Hematopoietic multipotent progenitor cell treated with erythropoietin and hydrocortisone succinate and interleukin-3 and kit ligand, for 15 days (in vitro differentiated cells): Measurements from ENCODE around the gene IDUA.

ENCODE experiments used
- DNase-seq: peaks from one replicate; pipeline ENCODE4 v3.0.0-alpha.2; 2015; ENCODE audit warnings: low spot score

IDUA gene

DNA sequence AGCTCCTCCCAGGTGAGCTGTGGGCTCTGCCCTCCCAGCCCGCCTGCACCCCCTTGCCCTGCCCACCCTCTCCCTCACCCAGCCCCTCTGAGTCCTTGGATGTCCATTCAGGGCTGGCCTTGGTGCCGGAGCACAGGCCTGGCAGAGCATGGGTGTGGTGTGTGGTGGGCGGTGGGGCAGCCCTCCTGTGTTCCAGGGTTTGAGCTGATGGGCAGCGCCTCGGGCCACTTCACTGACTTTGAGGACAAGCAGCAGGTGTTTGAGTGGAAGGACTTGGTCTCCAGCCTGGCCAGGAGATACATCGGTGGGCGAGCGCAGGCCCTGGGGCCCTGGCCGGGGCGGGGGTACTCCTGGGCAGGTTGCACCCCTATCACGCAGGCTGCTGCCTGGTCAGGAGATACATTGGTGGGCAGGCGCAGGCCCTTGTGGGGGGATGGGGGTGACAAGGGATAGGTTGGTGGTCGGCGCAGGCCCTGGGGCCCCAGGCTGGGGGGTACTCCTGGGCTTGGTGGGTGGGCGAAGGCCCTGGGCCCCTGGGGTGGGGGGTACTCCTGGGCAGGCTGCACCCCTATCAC is 13.9 kb downstream of the IDUA start:
- no peak for DNase-seq

DNA sequence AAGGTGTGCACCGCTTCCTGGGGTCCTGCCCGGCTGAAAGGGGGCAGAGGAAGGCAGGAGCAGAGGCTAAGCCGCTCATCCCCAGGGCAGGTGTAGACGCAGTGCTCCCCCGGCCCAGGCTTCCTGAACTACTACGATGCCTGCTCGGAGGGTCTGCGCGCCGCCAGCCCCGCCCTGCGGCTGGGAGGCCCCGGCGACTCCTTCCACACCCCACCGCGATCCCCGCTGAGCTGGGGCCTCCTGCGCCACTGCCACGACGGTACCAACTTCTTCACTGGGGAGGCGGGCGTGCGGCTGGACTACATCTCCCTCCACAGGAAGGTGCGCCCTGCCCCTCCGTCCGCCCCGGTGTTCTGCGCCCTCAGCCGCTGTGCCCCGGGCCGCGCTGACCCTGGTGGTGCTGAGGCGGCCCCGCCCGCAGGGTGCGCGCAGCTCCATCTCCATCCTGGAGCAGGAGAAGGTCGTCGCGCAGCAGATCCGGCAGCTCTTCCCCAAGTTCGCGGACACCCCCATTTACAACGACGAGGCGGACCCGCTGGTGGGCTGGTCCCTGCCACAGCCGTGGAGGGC is 14.8 kb downstream of the IDUA start:
- DNase-seq: no peak

DNA sequence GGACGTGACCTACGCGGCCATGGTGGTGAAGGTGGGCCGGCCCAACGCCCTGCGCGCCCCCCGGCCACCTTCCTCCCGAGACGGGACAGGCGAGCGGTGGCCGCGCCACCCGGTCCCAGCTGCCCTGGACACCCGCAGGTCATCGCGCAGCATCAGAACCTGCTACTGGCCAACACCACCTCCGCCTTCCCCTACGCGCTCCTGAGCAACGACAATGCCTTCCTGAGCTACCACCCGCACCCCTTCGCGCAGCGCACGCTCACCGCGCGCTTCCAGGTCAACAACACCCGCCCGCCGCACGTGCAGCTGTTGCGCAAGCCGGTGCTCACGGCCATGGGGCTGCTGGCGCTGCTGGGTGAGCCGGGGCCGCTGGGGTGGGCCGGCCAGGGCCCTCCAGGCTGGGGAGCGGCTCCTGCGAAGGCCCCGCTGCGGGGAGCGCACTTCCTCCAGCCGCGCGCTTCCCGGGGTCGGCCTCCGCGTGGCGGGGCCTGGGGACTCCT is 15.3 kb downstream of the IDUA start:
- DNase-seq: no peak

DNA sequence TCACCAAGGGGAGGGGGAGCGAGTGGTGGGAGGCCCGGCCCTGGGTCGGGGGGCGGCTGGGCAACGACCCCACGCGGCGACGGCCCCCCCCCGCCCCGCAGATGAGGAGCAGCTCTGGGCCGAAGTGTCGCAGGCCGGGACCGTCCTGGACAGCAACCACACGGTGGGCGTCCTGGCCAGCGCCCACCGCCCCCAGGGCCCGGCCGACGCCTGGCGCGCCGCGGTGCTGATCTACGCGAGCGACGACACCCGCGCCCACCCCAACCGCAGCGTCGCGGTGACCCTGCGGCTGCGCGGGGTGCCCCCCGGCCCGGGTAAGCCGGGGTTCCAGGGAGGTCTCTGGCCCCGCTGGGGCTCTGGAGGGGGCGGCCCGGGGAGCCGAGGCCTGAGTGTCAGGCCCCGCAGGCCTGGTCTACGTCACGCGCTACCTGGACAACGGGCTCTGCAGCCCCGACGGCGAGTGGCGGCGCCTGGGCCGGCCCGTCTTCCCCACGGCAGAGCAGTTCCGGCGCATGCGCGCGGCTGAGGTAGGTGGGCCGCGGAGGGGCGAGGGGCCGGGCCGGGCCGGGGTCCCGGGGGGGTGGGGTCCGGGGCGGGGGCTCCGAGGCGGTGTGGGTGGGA is 15.9 kb downstream of the IDUA start:
- no peak for DNase-seq

DNA sequence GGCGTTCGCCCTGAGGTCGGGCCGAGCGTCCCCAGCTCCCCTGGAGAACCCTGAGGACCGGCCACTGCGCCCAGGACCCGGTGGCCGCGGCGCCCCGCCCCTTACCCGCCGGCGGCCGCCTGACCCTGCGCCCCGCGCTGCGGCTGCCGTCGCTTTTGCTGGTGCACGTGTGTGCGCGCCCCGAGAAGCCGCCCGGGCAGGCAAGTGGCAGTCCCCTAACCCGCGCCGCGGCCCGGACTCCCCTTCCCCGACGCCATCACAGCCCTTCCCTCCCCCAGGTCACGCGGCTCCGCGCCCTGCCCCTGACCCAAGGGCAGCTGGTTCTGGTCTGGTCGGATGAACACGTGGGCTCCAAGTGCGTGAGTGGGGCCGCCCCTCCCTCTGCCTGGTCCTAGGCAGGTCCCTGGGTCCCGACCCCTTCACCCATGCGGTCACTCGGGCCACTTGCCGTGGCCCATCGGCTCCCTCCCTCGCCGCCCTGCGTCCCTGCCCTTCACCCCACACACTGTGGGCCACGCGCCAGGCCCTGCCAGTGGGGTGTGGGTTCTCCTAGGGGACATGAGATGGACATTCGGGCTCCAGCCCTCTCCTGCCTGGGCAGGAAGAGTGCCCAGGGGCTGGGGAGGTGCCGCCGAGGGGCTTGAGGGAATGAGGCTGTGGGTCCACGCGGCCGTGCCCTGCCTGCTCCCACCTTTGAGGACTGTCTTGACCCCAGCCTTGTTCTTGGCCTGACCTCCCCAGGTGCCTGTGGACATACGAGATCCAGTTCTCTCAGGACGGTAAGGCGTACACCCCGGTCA is 16.6 kb downstream of the IDUA start:
- DNase-seq: no peak

DNA sequence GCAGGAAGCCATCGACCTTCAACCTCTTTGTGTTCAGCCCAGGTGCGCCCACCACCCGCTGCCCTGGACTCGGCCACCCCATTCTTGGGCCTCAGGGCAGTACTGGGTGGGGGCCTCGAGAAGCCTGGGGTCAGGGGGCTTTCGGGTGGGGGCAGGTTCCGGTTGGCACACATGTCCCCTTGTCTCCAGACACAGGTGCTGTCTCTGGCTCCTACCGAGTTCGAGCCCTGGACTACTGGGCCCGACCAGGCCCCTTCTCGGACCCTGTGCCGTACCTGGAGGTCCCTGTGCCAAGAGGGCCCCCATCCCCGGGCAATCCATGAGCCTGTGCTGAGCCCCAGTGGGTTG is 17.2 kb downstream of the IDUA start:
- DNase-seq: no peak

DNA sequence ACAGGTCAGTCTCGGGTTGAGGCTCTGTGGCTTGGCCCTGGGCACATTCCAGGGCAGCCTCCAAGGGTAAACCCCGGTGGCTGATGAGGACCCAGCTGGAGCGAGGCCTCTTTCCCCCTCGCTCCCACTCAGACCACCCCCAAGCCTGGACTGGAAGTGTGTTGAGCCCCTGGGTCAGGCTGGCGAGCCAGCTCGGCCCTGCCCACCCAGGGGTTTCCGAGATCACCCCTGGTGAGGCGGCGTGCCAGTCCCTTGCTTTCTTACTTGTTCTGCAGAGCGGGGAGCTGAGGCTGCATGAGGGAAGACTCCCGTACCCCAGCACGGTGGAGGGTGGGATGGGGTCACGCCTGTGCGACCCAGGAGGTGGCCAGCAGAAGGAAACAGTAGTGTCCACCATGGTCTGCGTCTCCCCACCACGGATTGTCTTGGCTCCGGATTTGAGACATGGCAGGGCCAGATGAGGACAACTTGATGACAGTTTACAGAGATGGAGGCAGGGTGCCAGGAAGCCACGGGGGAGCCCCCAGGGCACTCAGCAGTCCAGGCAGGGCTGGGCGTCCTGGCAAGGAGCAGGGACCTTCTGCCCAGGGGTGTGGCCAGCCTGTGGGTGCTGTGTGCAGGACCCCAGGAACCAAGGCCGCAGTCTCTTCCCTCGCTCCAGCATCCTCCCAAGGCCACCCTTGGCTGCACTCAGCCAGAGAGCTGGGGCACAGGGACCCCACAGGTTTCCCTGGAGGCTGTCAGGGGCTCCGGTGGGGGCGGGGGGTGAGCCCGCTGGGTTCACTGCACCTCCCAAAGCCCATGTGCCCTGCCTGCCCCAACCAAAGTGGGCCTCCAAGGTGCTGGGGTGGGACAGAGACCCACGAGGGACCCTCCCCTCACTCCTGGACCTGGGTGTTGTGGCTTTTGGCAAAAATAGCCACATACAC is 18.0 kb downstream of the IDUA start:
- no peak for DNase-seq

DNA sequence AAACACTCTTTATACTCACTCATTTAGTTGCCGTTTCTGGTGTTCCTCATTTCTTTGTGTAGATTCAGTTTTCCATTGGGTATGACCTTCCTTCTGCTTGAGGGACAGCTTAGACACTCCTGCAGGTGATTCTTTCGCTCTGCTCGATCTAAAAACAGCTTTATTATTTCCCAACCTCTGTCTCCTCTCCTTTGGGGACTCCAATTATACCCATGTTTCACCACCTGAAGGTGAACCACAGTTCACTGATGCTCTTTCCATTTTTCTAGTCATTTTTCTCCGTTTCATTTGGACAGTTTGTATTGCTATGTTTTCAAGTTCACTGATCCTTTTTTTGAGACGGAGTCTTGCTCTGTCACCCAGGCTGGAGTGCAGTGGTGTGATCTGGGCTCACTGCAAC is 20.0 kb downstream of the IDUA start:
- no peak for DNase-seq

DNA sequence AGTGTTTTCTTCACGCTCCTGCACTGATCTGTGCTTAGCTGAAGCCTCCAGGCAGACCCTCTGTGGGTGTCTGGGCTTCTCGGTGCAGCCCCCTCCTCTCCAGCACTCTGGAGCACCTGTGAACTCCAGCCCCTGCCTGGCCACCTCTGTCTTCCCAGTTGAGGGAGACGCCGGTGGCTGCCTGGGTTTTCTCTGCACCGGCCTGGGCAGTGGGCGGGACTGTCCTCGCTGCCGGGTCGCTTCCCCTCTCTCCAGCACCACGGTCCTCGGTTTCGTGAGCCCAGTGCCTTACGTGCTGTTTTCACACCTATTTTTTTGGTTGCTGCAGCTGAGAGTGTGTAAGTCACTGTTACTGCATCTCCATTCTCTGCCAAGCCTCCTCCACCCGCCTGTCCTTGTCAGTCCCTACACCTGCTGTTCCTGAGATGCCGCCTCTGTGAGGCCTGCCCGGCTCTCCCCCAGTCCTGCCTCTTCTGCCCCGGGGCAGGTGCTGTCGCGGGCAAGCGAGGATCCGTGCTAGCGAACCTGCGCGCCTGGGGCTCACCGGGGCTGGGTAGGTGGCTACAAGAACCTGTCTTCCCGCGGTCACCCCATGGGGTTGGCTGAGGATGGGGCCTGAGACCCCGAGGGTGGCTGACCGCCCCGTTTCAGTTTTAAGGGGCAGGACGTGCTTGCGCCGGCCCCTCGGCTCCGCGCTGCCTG is 22.1 kb downstream of the IDUA start:
- DNase-seq: no peak

DNA sequence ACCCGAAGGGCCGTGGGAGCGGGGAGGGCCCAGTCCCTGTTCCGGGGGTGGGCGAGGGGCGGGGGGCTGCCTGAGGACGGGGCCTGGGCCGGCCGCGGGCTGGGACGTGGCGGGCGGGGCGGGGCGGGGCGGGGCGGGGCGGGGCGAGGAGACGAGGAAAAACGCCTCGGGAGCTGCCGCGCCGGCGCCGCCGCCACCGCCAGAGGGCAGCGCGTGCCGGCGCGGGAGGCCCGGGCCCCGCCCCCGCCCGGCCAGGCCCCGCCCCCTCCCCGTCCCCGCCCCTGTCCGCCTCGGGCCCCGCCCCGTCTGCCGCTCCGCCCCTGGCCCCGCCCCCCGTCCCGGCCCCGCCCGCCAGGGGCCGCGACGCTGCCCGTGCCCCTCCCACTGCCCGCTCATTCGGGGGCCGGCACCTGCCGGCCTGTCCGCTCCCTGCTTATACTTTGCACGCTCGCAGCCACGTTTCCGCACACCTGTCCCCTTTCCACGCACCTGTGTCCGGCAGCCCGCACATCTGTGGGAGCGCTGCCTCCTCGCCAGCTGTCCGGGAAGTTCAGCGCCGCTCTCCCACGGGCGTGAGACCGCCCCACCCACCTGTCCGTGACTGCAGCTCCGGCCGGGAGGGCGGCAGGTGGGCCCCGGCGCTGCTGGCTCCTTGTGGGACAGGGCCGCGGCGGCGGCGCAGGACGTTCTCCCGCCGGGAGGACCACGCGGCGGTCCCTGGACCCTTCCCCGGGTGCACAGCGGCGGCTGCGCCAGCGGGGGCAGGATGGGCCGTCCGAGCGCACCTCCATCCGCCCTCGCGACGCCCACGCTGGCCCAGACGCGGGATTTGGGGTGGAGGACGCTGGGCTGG is 22.9 kb downstream of the IDUA start:
- DNase-seq: peak; percentile 70

DNA sequence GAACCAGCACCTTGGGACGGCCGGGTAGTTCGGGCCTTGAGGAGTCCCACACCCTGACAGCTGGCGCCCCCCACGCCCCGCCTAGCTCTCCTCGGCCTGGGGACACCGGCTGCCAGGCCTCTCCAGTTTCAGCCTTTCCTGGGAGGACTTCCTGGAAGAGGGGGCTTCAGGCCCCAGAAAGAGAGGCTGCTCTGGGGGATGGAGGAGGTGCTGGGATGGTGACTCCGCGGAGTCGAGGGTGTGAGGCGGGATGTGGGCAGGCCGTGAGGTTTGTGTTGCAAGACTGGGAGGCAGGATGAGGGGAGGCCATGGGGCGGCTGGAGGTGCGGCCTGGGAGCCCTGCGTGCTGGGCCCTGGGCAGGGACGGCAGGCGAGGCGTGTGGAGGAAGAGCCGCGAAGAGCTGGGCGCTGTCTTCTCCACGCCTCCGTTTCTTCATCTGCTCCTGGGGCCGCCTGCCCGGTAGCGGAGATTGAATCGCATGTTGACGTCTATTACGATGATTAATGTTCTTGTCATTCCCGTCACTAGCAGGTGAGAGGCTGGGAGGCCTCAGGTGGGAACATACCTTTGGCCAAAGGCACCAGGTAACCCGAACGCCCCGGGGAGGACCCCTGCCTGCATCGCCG is 23.7 kb downstream of the IDUA start:
- DNase-seq: peak; percentile 36

DNA sequence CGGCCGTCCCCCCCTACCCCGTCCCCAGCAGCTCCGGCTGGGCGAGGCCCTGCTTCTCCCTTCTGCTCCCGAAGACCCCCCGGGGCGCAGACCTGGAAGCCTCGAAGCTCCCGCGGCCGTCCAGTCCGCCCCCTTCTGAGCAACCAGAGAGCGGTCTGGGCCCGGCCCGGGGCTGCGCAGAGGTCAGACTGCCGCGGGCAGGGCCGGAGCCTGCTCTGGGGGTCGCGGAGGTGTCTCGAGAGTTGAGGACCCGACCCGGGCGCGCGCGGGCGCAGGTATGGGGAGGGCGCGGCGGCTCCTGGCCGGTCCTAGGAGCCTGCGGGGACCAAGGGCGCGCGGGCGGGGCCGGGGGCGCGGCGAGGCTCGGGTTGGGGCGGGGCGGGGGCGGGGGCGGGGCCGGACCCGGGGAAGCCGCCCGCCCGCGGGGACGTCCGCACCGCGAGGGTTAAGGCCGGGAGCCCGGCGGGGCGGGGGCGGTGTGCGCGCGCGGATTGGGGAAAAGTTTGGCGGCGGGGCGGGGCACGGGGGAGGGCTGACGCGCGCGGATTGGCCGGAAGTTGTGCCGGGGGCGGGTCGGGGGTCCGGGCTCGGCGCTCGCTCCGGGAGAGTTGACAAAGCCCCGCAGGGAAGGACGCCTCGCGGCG is 24.3 kb downstream of the IDUA start, which contains the start of gene FGFRL1:
Gene FGFRL1 (plus strand): TSS at position 605 of the 644 bp plus-strand sequence. CDS start 860 bp downstream, outside the sequence.
- DNase-seq: peak; percentile 83

DNA sequence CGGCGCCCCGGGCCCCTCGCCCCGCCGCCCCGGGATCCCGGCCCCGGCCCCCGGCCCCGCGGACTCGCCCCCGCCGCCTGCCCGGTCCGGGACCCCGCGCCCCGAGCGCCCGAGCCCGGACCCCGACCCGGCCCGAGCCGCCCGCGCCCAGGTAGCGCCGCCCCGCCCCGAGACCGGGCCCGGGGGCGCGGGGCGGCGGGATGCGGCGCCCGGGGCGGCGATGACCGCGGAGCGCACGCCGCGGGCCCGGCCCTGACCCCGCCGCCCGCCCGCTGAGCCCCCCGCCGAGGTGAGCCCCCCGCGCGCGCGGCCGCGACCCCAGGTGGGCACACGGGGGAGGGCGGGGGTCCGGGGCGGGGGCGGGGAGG is 24.8 kb downstream of the IDUA start:
- DNase-seq: no peak

DNA sequence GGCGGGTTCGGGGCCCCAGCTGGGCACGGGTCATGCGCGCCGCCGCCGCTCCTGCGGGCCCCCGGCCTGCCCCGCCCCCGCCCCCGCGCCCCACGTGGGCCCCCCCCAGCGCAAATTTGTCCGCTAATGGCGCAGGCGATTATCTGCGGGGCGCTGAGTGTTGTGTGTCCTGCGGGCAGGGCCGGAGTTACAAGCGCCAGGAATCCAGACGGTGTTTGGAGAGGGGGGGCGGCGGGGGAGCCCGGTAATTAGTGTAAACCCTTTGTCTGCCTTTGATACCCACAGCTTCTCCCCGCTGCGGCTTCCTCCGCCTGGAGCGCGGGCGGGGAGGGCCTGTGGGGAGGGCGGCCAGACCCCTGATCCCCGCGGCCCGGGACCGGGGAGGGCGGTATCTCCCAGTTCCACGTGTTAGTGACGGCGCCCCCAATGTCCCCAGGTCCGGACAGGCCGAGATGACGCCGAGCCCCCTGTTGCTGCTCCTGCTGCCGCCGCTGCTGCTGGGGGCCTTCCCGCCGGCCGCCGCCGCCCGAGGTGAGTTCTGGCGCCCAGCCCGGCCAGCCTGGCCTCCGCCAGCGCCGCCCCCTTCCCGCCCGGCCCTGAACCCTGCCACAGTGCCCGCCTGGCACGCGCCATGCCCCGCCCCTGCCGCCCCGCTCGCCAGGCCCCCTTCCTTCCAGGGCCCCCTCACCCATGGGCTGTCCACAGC is 25.3 kb downstream of the IDUA start:
- peak; percentile 44 for DNase-seq

DNA sequence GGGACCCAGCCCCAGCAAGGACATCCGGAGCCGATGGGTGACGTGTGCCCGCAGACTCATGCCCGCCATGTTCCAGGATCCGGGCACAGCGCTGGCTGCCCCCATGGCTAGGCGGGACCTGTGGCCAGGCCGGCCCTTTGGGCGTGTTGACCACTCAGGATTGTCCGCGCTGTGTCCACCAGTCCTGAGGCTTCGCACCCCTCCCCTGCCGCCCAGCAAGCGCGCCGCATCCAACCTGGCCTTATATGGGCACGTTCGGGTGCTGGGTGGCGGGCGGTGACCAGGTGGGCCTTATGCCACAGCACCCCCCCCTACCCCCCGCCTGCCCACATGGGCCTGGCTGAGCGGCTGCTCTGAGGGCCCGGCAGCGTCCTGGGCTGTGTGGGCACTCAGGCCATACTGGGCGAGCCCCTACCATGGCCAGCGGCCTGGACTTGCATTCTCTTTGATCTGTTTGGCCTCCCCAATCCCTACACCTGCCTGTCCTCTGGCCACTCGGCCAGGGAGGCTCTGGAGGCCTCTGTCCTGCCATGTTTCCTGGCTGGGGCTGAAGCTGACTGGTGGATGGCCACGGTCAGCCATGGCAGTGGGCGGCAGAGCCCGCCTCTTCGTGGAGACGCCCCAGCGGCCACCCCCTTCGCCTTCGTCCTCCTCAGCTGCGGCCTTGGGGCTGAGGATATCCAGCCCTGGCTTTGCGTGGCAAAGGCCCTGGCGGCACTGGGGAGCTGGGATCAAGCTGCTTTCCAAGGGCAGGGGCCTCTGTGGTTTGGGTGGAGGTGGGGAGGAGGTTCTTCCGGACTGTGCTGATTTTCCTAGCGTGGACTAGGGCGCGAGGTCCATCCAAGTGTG is 26.6 kb downstream of the IDUA start:
- DNase-seq: no peak

DNA sequence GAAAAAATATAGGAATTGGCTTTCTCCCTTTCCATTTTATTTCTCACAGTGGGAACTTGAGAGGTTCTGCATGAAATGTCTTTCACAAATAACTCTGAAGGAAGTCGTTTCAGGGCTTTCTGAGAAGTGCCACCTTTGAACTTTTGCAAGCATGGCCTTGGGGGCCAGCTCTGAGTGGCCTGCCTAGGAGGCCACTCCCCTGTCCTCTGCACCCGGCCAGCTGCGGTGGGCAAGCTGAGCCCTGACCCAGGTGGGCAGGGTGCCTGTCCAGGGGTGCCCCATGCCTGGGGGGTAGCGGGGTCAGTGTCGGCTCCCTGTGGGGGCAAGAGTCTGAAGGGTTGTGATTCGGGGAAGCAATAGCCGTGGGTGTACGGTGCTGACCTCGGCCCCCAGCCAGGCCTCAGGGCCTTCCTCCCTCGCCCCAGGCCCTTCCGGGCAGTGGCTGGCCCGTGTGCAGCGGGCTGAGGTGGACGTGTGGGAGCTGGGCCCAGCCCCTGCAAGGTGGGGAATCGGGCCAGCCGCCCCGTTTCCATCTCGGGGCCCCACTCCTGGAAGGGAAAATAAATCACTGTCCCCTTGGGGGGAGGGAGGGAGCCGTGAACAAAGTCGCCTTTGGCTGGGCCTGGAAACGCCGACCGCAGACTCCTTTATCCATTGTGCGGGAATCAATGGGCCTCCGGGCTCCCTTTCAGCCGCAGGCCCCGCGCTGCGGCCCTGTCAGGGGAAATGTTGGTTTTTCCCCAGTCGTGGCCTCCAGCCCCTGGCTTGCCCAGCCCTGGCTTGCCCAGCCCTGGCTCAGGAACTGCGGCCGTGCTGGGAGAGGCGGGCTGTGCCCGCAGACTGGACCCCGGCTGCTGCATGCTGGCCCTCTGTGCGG is 27.7 kb downstream of the IDUA start:
- no peak for DNase-seq

DNA sequence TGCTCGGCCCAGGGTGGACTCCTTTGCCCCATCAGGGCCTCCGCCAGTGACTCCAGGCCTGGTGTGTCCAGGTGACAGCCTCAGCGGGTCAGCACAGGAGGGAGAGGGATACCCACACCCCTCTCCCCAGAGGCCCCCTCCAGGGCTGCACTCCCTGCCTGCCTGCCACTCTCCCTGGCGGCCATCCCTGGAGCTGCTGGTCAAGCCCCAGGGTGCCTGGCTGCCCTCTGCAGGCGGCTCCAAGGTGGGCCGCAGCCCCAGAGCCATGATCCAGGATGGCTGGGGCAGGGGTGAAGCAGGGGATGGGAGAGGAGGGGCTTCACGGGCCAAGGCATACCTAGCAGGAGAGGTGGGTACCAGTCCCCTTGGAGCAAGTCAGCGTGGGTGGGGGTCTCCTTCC is 28.3 kb downstream of the IDUA start:
- DNase-seq: no peak
